ENCODE data around the gene PLSCR5. TPM values are rescaled to one million over a fixed set of nuclear protein-coding genes. Genes with fewer than 3 reads are reported as not detected.

The PLSCR5 gene
- total and polyA plus RNA-seq, 10 of the 15 experiments (the other 5 are each of a cell fraction or from before 2014, with no cell fraction given) = 0.06 TPM; not detected in 9

DNA sequence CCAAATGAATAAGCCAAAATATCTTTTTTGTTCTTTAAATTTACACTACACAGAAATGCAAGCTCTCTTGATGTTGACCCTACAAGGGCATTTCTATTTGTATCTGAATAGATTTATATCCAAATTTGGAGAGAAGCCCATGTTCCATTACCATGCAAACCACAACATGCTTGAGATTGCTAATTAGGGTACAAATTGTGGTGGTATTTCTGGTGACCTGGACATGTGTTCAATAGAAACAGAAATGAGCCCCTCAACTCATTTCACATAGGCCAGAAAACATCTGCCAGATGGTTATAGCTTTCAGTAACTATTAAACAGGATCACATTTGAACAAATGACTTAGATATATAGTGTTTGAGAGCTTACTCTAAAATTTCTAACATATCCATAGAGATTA, 23.5 kb upstream of the PLSCR5 start:
- ChIA-PET CTCF (interaction anchor here (0.6 to 2.2 kb wide), 2 partner anchors 10 to 451 kb away, joined by 3 to 7 read pairs; no protein-coding TSS in a partner anchor), RAD21 (ENCODE audit: unreplicated experiment) (no interaction called here), POLR2A (no interaction called here), SMC1A (ENCODE audit: uncharacterized antibody, unreplicated experiment) (interaction anchor here (1.0 kb wide), 2 partner anchors 10 to 13 kb away, joined by 3 to 4 read pairs; no protein-coding TSS in a partner anchor)
- no peak overlapping the region for H2AFZ ChIP-seq (ENCODE audit: control insufficient read depth, low read depth, low read length)
- intact Hi-C loops (cut with micrococcal nuclease; ENCODE audit: unreplicated experiment) = no loop called here
- no peak for TF ChIP-seq RELA (IDR thresholded peaks at IDR 0.05; ENCODE audit: borderline replicate concordance, partially characterized antibody)
- TF ChIP-seq, protein P1, sequence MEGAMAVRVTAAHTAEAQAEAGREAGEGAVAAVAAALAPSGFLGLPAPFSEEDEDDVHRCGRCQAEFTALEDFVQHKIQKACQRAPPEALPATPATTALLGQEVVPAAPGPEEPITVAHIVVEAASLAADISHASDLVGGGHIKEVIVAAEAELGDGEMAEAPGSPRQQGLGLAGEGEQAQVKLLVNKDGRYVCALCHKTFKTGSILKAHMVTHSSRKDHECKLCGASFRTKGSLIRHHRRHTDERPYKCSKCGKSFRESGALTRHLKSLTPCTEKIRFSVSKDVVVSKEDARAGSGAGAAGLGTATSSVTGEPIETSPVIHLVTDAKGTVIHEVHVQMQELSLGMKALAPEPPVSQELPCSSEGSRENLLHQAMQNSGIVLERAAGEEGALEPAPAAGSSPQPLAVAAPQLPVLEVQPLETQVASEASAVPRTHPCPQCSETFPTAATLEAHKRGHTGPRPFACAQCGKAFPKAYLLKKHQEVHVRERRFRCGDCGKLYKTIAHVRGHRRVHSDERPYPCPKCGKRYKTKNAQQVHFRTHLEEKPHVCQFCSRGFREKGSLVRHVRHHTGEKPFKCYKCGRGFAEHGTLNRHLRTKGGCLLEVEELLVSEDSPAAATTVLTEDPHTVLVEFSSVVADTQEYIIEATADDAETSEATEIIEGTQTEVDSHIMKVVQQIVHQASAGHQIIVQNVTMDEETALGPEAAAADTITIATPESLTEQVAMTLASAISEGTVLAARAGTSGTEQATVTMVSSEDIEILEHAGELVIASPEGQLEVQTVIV (IDR thresholded peaks at IDR 0.05; ENCODE audit: borderline replicate concordance, partially characterized antibody) = no peak
- TF ChIP-seq, protein P2, sequence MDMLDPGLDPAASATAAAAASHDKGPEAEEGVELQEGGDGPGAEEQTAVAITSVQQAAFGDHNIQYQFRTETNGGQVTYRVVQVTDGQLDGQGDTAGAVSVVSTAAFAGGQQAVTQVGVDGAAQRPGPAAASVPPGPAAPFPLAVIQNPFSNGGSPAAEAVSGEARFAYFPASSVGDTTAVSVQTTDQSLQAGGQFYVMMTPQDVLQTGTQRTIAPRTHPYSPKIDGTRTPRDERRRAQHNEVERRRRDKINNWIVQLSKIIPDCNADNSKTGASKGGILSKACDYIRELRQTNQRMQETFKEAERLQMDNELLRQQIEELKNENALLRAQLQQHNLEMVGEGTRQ (IDR thresholded peaks at IDR 0.05; ENCODE audit: borderline replicate concordance, low read depth, low read length) = no peak
- TF ChIP-seq, protein P3, sequence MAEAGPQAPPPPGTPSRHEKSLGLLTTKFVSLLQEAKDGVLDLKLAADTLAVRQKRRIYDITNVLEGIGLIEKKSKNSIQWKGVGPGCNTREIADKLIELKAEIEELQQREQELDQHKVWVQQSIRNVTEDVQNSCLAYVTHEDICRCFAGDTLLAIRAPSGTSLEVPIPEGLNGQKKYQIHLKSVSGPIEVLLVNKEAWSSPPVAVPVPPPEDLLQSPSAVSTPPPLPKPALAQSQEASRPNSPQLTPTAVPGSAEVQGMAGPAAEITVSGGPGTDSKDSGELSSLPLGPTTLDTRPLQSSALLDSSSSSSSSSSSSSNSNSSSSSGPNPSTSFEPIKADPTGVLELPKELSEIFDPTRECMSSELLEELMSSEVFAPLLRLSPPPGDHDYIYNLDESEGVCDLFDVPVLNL (IDR thresholded peaks at IDR 0.05; ENCODE audit: low read depth, low read length) = no peak
- no peak for TF ChIP-seq BACH1 (IDR thresholded peaks at IDR 0.05; ENCODE audit: borderline replicate concordance)
- TF ChIP-seq SP1 (IDR thresholded peaks at IDR 0.05; ENCODE audit: low read depth, low read length) = no peak
- no peak for TF ChIP-seq YY1 (IDR thresholded peaks at IDR 0.05; ENCODE audit: low read depth, low read length)
- no peak overlapping the region for H3K4me2 ChIP-seq (ENCODE audit: control insufficient read depth, insufficient read depth)
- H3K27ac ChIP-seq (ENCODE audit: control insufficient read depth, insufficient read depth) = no peak overlapping the region
- ATAC-seq (no peak), DNase-seq (ENCODE audit: low read depth, low spot score) (no peak), FAIRE-seq (no peak)
- H3K79me2 ChIP-seq (ENCODE audit: control insufficient read depth, insufficient read depth, low read length) = no peaks in the 10 kb centered on the region
- H4K20me1 ChIP-seq (ENCODE audit: control insufficient read depth, insufficient read depth) = no peaks in the 10 kb centered on the region
- BruUV-seq (replicated peaks) = no TSS peak
- H3K36me3 ChIP-seq (ENCODE audit: control insufficient read depth in 2 of 2, insufficient read depth in 2 of 2, low read length in 1 of 2) = no peaks in the 10 kb centered on the region
- no peaks in the 10 kb centered on the region for H3K9me3 ChIP-seq (replicated peaks; ENCODE audit: control insufficient read depth, insufficient read depth, low read length)
- H3K4me1 ChIP-seq (ENCODE audit: control insufficient read depth, insufficient read depth, low read length) = no peaks in the 10 kb centered on the region
- H3K27me3 ChIP-seq (replicated peaks in 1 of 2; ENCODE audit: control insufficient read depth in 2 of 2, insufficient read depth in 2 of 2, low read length in 1 of 2) = no peaks in the 10 kb centered on the region; a peak in 1 of 4 replicates
- no peak overlapping the region for H3K4me3 ChIP-seq
- no peak overlapping the region for H3K9ac ChIP-seq (ENCODE audit: control insufficient read depth, insufficient read depth, low read length)
- in situ Hi-C loops (cut with MboI) = no loop called here
